GM12878 (cell line): ENCODE measurements around the gene IL1R2. TPM values are rescaled to one million over a fixed set of nuclear protein-coding genes. Genes with fewer than 3 reads are reported as not detected.

Experiments
- ATAC-seq: fragments of 200-7000 bp; cut with Tn5 transposase; 3 replicates; pipeline ENCODE4 v1.9.1; 2020; ENCODE audit warnings: mild to moderate bottlenecking, moderate library complexity
- BruUV-seq: library from RNA; stranded (reverse); fragments of 400-500 nt; replicated peaks from 2 replicates; lab custom pipeline; 2021; lab: Mats Ljungman, UMichigan
- CTCF ChIA-PET: fragments of 300-600 bp; sonication (Branson Sonifier 250); formaldehyde crosslinking; extraction: SDS; loops from one replicate; lab custom pipeline; 2021; ENCODE audit warnings: inconsistent platforms; lab: Yijun Ruan, JAX
- POLR2A ChIA-PET: fragments of 350-600 bp; formaldehyde crosslinking; extraction: SDS; loops from one replicate; lab custom pipeline; 2021; ENCODE audit warnings: inconsistent platforms; lab: Charles Lee
- RAD21 ChIA-PET: fragments of 300-600 bp; sonication (Branson Sonifier 250); formaldehyde crosslinking; loops from one replicate; lab custom pipeline; 2023; ENCODE audit warnings: antibody characterized with exemption; ENCODE audit not compliant: unreplicated experiment; lab: Charles Lee
- SMC1A ChIA-PET: fragments of 300-600 bp; sonication (Branson Sonifier 250); formaldehyde crosslinking; loops from one replicate; lab custom pipeline; 2023; ENCODE audit not compliant: unreplicated experiment, uncharacterized antibody; lab: Charles Lee
- DNase-seq: peaks from one replicate; pipeline ENCODE4 v3.0.0-alpha.2; 2011; ENCODE audit warnings: low read depth, low spot score
- FAIRE-seq: peaks from 3 replicates; lab custom pipeline; 2011; peaks lifted over from hg19 to GRCh38; lab: Jason Lieb, UNC
- H2AFZ ChIP-seq: 2 replicates; pipeline ENCODE4 v1.6.0; 2011; ENCODE audit warnings: low read depth, low read length, control low read depth; ENCODE audit not compliant: control insufficient read depth
- H3K27ac ChIP-seq: 2 replicates; pipeline ENCODE4 v1.5.1; 2011; ENCODE audit warnings: control low read depth; ENCODE audit not compliant: control insufficient read depth, insufficient read depth
- H3K27me3 ChIP-seq, 2 experiments: replicated peaks in 1 of 2; 2 replicates each; pipeline versions ENCODE4 v1.6.0 to v1.6.1; 2011; ENCODE audit warnings: low read length in 1 of 2; ENCODE audit not compliant: control insufficient read depth in 2 of 2, insufficient read depth in 2 of 2
- H3K36me3 ChIP-seq, 2 experiments: 2 replicates each; pipeline ENCODE4 v1.5.1; 2011; ENCODE audit warnings: low read length in 1 of 2; ENCODE audit not compliant: control insufficient read depth in 2 of 2, insufficient read depth in 2 of 2
- H3K4me1 ChIP-seq: 2 replicates; pipeline ENCODE4 v1.6.1; 2011; ENCODE audit warnings: mild to moderate bottlenecking, low read length, moderate library complexity, mixed read lengths; ENCODE audit not compliant: control insufficient read depth, insufficient read depth
- H3K4me2 ChIP-seq: 2 replicates; pipeline ENCODE4 v1.6.0; 2011; ENCODE audit warnings: control low read depth; ENCODE audit not compliant: control insufficient read depth, insufficient read depth
- H3K4me3 ChIP-seq: fragments of 200-600 bp; sonication (generic); 2 replicates; pipeline ENCODE4 v1.5.1; 2016
- H3K79me2 ChIP-seq: 2 replicates; pipeline ENCODE4 v1.6.0; 2011; ENCODE audit warnings: low read length; ENCODE audit not compliant: control insufficient read depth, insufficient read depth
- H3K9ac ChIP-seq: 2 replicates; pipeline ENCODE4 v1.8.0; 2011; ENCODE audit warnings: low read length, control low read depth, mixed read lengths; ENCODE audit not compliant: control insufficient read depth, insufficient read depth
- H3K9me3 ChIP-seq: replicated peaks from 3 replicates; pipeline ENCODE4 v1.5.1; 2011; ENCODE audit warnings: mild to moderate bottlenecking, low read length; ENCODE audit not compliant: control insufficient read depth, insufficient read depth
- H4K20me1 ChIP-seq: 2 replicates; pipeline ENCODE4 v1.6.0; 2011; ENCODE audit not compliant: control insufficient read depth, insufficient read depth
- ASH2L ChIP-seq: fragments of 300-600, 200-600 bp; sonication (generic); IDR thresholded peaks from 2 replicates; pipeline ENCODE4 v1.6.1; 2017; ENCODE audit warnings: low read depth, mild to moderate bottlenecking, borderline replicate concordance
- CBX3 ChIP-seq: fragments of 200-600 bp; sonication (generic); IDR thresholded peaks from 2 replicates; pipeline ENCODE4 v1.6.1; 2016; ENCODE audit warnings: low read depth, borderline replicate concordance
- EGR1 ChIP-seq, 2 experiments: IDR thresholded peaks; 1 replicate in 1 of 2; 2 replicates in 1 of 2; pipeline ENCODE4 v1.6.1; 2011 to 2012; ENCODE audit warnings: low read depth in 2 of 2, low read length in 2 of 2, borderline replicate concordance in 1 of 2, mild to moderate bottlenecking in 1 of 2, moderate library complexity in 1 of 2
- ETV6 ChIP-seq, 2 experiments: fragments of 450-650 bp in 1 of 2; IDR thresholded peaks in 1 of 2; conservative IDR thresholded peaks in 1 of 2; 2 replicates each; pipeline ENCODE4 v1.6.1; 2014; ENCODE audit warnings: antibody characterized with exemption in 1 of 2, borderline replicate concordance in 1 of 2, low read depth in 1 of 2, mild to moderate bottlenecking in 1 of 2, moderate library complexity in 1 of 2
- RAD51 ChIP-seq: fragments of 450-650 bp; IDR thresholded peaks from 2 replicates; pipeline ENCODE4 v1.6.1; 2016; ENCODE audit warnings: moderate library complexity, mild to moderate bottlenecking, inconsistent platforms
- SUZ12 ChIP-seq: fragments of 200-600 bp; sonication (generic); IDR thresholded peaks from one replicate; pipeline ENCODE4 v1.6.1; 2018; ENCODE audit warnings: antibody characterized with exemption, mild to moderate bottlenecking; ENCODE audit not compliant: unreplicated experiment
- ZBED1 ChIP-seq: IDR thresholded peaks from 2 replicates; pipeline ENCODE4 v1.6.1; 2016; ENCODE audit warnings: borderline replicate concordance
- WGBS: methylation state at CpG from one replicate; pipeline ENCODE4 v1.1.6; 2016; ENCODE audit warnings: low lambda C conversion rate; ENCODE audit not compliant: insufficient replicate concordance, insufficient coverage; ENCODE audit errors: missing lambda C conversion rate; 5-methylcytosine and 5-hydroxymethylcytosine counted together
- in situ Hi-C: fragments of 300-500 bp; cut with MboI; formaldehyde crosslinking; loops from 9 replicates; pipeline ENCODE4 v1.14.3; 2018; ENCODE audit warnings: mixed read lengths
- intact Hi-C: fragments of 100-400 bp; cut with micrococcal nuclease; formaldehyde crosslinking; loops from one replicate; pipeline ENCODE4 v1.14.2; 2022; ENCODE audit not compliant: unreplicated experiment
- polyA plus RNA-seq, 11 experiments: library from polyadenylated mRNA; depleted of rRNA in 4 of 11; unstranded in 6 of 11; stranded (reverse) in 5 of 11; fragments of >200 nt; fragmentation: Nextera tagmentation in 4 of 11; fragmentation: Illumina TruSeq in 1 of 11; extraction: Ambion mirVana in 4 of 11; extraction: Trizol in 1 of 11; gene quantifications; 1 replicate in 1 of 11; 2 replicates in 10 of 11; pipeline versions ENCODE4 v1.2.1 to v1.2.3, GENCODE V29; 2011 to 2016; ENCODE audit warnings: inconsistent platforms in 2 of 11, missing spikeins in 2 of 11, low read depth in 1 of 11
- total RNA-seq, 4 experiments: library from RNA; depleted of rRNA in 3 of 4; stranded (reverse); fragments of >200 nt in 3 of 4; fragmentation: Illumina TruSeq in 1 of 4; extraction: Trizol in 1 of 4; gene quantifications; 2 replicates each; pipeline versions ENCODE4 v1.2.1 to v1.2.3, GENCODE V29; 2013 to 2021
- TF ChIP-seq, protein P1 (sequence below): fragments of 450-650 bp; IDR thresholded peaks from 2 replicates; pipeline ENCODE4 v1.6.1; 2017; ENCODE audit warnings: mild to moderate bottlenecking, moderate library complexity
- TF ChIP-seq, protein P2 (sequence below): fragments of 450-650 bp; conservative IDR thresholded peaks from 2 replicates; pipeline ENCODE4 v1.6.1; 2017; ENCODE audit warnings: mild to moderate bottlenecking, moderate library complexity
- TF ChIP-seq, protein P3 (sequence below): fragments of 450-650 bp; IDR thresholded peaks from 2 replicates; pipeline ENCODE4 v1.6.1; 2017; ENCODE audit warnings: borderline replicate concordance

Gene IL1R2
- total and polyA plus RNA-seq, 10 of the 15 experiments (the other 5 are each of a cell fraction or from before 2014, with no cell fraction given) = 0.44 to 6.4 (median 0.62) TPM

- ChIA-PET RAD21 (interaction anchor here (1.4 kb wide), 1 partner anchor 15 kb away, joined by 3 read pairs; no protein-coding TSS in a partner anchor), CTCF (interaction anchor here (1.2 to 4.2 kb wide), 2 partner anchors 15 to 100 kb away, joined by 3 to 29 read pairs; no protein-coding TSS in a partner anchor), POLR2A (no interaction called here), SMC1A (interaction anchor here (1.0 to 4.0 kb wide), 2 partner anchors 27 to 100 kb away, joined by 5 to 23 read pairs; no protein-coding TSS in a partner anchor)
- DNase-seq = no peak
- Histone ChIP-seq H3K27ac (no peak overlapping the region), H3K27me3 (no peaks in the 10 kb centered on the region), H3K4me3 (no peak overlapping the region), H3K79me2 (no peaks in the 10 kb centered on the region), H3K36me3 (no peaks in the 10 kb centered on the region), H3K9ac (no peak overlapping the region), H2AFZ (no peak overlapping the region), H3K4me2 (no peak overlapping the region), H4K20me1 (no peaks in the 10 kb centered on the region), H3K4me1 (no peaks in the 10 kb centered on the region), H3K9me3 (no peaks in the 10 kb centered on the region)
- WGBS = 19% methylated on average over 9 of the region's 9 CpGs
- ATAC-seq = no peak
- in situ Hi-C loops = no loop called here
- intact Hi-C loops = no loop called here
- no peak for FAIRE-seq
- no TSS peak for BruUV-seq
- TF ChIP-seq ASH2L (no peak), ETV6 (conservative IDR thresholded peaks at IDR 0.05 in 1 of 2, IDR thresholded peaks at IDR 0.05 in 1 of 2; ENCODE audit: borderline replicate concordance in 1 of 2, low read depth in 1 of 2) (no peak), CBX3 (no peak), RAD51 (no peak), EGR1 (IDR thresholded peaks at IDR 0.05; ENCODE audit: borderline replicate concordance in 1 of 2, low read depth in 2 of 2, low read length in 2 of 2) (no peak), SUZ12 (no peak), ZBED1 (no peak)
- TF ChIP-seq, protein P1, sequence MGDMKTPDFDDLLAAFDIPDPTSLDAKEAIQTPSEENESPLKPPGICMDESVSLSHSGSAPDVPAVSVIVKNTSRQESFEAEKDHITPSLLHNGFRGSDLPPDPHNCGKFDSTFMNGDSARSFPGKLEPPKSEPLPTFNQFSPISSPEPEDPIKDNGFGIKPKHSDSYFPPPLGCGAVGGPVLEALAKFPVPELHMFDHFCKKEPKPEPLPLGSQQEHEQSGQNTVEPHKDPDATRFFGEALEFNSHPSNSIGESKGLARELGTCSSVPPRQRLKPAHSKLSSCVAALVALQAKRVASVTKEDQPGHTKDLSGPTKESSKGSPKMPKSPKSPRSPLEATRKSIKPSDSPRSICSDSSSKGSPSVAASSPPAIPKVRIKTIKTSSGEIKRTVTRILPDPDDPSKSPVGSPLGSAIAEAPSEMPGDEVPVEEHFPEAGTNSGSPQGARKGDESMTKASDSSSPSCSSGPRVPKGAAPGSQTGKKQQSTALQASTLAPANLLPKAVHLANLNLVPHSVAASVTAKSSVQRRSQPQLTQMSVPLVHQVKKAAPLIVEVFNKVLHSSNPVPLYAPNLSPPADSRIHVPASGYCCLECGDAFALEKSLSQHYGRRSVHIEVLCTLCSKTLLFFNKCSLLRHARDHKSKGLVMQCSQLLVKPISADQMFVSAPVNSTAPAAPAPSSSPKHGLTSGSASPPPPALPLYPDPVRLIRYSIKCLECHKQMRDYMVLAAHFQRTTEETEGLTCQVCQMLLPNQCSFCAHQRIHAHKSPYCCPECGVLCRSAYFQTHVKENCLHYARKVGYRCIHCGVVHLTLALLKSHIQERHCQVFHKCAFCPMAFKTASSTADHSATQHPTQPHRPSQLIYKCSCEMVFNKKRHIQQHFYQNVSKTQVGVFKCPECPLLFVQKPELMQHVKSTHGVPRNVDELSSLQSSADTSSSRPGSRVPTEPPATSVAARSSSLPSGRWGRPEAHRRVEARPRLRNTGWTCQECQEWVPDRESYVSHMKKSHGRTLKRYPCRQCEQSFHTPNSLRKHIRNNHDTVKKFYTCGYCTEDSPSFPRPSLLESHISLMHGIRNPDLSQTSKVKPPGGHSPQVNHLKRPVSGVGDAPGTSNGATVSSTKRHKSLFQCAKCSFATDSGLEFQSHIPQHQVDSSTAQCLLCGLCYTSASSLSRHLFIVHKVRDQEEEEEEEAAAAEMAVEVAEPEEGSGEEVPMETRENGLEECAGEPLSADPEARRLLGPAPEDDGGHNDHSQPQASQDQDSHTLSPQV = no peak
- TF ChIP-seq, protein P2, sequence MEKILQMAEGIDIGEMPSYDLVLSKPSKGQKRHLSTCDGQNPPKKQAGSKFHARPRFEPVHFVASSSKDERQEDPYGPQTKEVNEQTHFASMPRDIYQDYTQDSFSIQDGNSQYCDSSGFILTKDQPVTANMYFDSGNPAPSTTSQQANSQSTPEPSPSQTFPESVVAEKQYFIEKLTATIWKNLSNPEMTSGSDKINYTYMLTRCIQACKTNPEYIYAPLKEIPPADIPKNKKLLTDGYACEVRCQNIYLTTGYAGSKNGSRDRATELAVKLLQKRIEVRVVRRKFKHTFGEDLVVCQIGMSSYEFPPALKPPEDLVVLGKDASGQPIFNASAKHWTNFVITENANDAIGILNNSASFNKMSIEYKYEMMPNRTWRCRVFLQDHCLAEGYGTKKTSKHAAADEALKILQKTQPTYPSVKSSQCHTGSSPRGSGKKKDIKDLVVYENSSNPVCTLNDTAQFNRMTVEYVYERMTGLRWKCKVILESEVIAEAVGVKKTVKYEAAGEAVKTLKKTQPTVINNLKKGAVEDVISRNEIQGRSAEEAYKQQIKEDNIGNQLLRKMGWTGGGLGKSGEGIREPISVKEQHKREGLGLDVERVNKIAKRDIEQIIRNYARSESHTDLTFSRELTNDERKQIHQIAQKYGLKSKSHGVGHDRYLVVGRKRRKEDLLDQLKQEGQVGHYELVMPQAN = no peak
- TF ChIP-seq, protein P3, sequence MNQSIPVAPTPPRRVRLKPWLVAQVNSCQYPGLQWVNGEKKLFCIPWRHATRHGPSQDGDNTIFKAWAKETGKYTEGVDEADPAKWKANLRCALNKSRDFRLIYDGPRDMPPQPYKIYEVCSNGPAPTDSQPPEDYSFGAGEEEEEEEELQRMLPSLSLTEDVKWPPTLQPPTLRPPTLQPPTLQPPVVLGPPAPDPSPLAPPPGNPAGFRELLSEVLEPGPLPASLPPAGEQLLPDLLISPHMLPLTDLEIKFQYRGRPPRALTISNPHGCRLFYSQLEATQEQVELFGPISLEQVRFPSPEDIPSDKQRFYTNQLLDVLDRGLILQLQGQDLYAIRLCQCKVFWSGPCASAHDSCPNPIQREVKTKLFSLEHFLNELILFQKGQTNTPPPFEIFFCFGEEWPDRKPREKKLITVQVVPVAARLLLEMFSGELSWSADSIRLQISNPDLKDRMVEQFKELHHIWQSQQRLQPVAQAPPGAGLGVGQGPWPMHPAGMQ = no peak
- TF ChIP-seq, all 136 proteins: peak for 0
These were observed 7.1 kb upstream of the IL1R2 start for GRCh38 chr2:101984656-101985055.
